ENCODE measurements around the gene GUSB.
"Not testable (repeated sequence)": the region's sequence is repeated elsewhere in the genome, so short reads cannot be mapped to it uniquely, and the experiment has no call there.

Gene GUSB

GRCh38 chr7:65974876-65975275 lies 7.1 kb downstream of the GUSB start:
- DNase-seq, result no peak

- DNase-seq, result no peak
These were observed 7.7 kb downstream of the GUSB start for GRCh38 chr7:65974191-65974801.

GRCh38 chr7:65972976-65973375 lies 9.0 kb downstream of the GUSB start:
- DNase-seq, result no peak

- no peak for DNase-seq
These were observed 11.0 kb downstream of the GUSB start for GRCh38 chr7:65971021-65971420.

GRCh38 chr7:65968256-65969185 lies 13.5 kb downstream of the GUSB start:
- DNase-seq, result no peak

GRCh38 chr7:65967361-65968155 lies 14.5 kb downstream of the GUSB start:
- no peak for DNase-seq

- no peak for DNase-seq
These were observed 15.9 kb downstream of the GUSB start for GRCh38 chr7:65966146-65966545.

- not testable (repeated sequence) for DNase-seq
These were observed 17.3 kb downstream of the GUSB start for GRCh38 chr7:65964671-65965070.

- no peak for DNase-seq
These were observed 20.0 kb downstream of the GUSB start for GRCh38 chr7:65962033-65962432.

GRCh38 chr7:65960351-65961074 lies 21.5 kb downstream of the GUSB start:
- DNase-seq, result no peak

- no peak for DNase-seq
These were observed 26.3 kb downstream of the GUSB start for GRCh38 chr7:65955718-65956117.

GRCh38 chr7:65953890-65954450 lies 28.0 kb downstream of the GUSB start:
- no peak for DNase-seq

- no peak for DNase-seq
These were observed 28.9 kb downstream of the GUSB start for GRCh38 chr7:65953001-65953720.

GRCh38 chr7:65951837-65952578 lies 30.0 kb downstream of the GUSB start:
- DNase-seq, result no peak

- DNase-seq, result no peak
These were observed 35.1 kb downstream of the GUSB start for GRCh38 chr7:65946904-65947303.

- not testable (repeated sequence) for DNase-seq
These were observed 36.2 kb downstream of the GUSB start for GRCh38 chr7:65945787-65946186.

- DNase-seq, result no peak
These were observed 43.6 kb downstream of the GUSB start for GRCh38 chr7:65938336-65938895.

- no peak for DNase-seq
These were observed 44.7 kb downstream of the GUSB start for GRCh38 chr7:65937296-65937695.

- DNase-seq, result no peak
These were observed 50.3 kb downstream of the GUSB start for GRCh38 chr7:65931685-65932084.
